PC-3 (cell line): Measurements from ENCODE around the gene RAB6D. TPM values are rescaled to one million over a fixed set of nuclear protein-coding genes. Genes with fewer than 3 reads are reported as not detected.
"Not testable (repeated sequence)": the region's sequence is repeated elsewhere in the genome, so short reads cannot be mapped to it uniquely, and the experiment has no call there.

Experiments
- ATAC-seq: fragments of 200-7000 bp; cut with Tn5 transposase; 2 replicates; pipeline ENCODE4 v1.9.1; 2020; ENCODE audit warnings: mild to moderate bottlenecking, moderate library complexity
- BruUV-seq: library from RNA; stranded (reverse); fragments of 400-500 nt; replicated peaks from 2 replicates; lab custom pipeline; 2021; lab: Mats Ljungman, UMichigan
- CTCF ChIA-PET: fragments of 300-600 bp; sonication (Branson Sonifier 250); formaldehyde crosslinking; loops from one replicate; lab custom pipeline; 2022; ENCODE audit warnings: antibody characterized with exemption; lab: Charles Lee
- POLR2A ChIA-PET: fragments of 300-600 bp; sonication (Branson Sonifier 250); formaldehyde crosslinking; loops from one replicate; lab custom pipeline; 2022; ENCODE audit warnings: antibody characterized with exemption; ENCODE audit not compliant: unreplicated experiment; lab: Charles Lee
- DNase-seq: peaks from one replicate; pipeline ENCODE4 v3.0.0-alpha.2; 2015
- H2AFZ ChIP-seq: fragments of 300-600 bp; sonication (generic); 2 replicates; pipeline ENCODE4 v1.6.0; 2016; ENCODE audit warnings: antibody characterized with exemption, low read length
- H3F3A ChIP-seq: fragments of 300-600 bp; sonication (generic); one replicate; pipeline ENCODE4 v1.6.0; 2017; ENCODE audit warnings: antibody characterized with exemption, low read length, control low read depth, mild to moderate bottlenecking; ENCODE audit not compliant: unreplicated experiment
- H3K27ac ChIP-seq: fragments of 300-600 bp; sonication (generic); 2 replicates; pipeline ENCODE4 v1.5.1; 2016; ENCODE audit warnings: mild to moderate bottlenecking, low read length
- H3K27me3 ChIP-seq: fragments of 300-600 bp; sonication (generic); 2 replicates; pipeline ENCODE4 v1.6.1; 2016; ENCODE audit warnings: low read length, mixed read lengths
- H3K36me3 ChIP-seq: fragments of 300-600 bp; sonication (generic); 2 replicates; pipeline ENCODE4 v1.6.1; 2016; ENCODE audit warnings: low read depth, mixed run types, low read length, mixed read lengths
- H3K4me1 ChIP-seq: fragments of 300-600 bp; sonication (generic); 2 replicates; pipeline ENCODE4 v1.5.1; 2016; ENCODE audit warnings: low read length; ENCODE audit not compliant: insufficient read depth
- H3K4me2 ChIP-seq: fragments of 300-600 bp; sonication (generic); 2 replicates; pipeline ENCODE4 v1.6.0; 2016; ENCODE audit warnings: low read length
- H3K4me3 ChIP-seq: fragments of 300-600 bp; sonication (generic); 2 replicates; pipeline ENCODE4 v1.5.1; 2016; ENCODE audit warnings: mild to moderate bottlenecking, low read length, mixed read lengths
- H3K79me2 ChIP-seq: fragments of 300-600 bp; sonication (generic); 2 replicates; pipeline ENCODE4 v1.6.1; 2017; ENCODE audit warnings: low read length, mixed read lengths
- H3K9ac ChIP-seq: fragments of 300-600 bp; sonication (generic); 2 replicates; pipeline ENCODE4 v1.6.0; 2016; ENCODE audit warnings: mild to moderate bottlenecking, low read length
- H3K9me2 ChIP-seq: fragments of 300-600 bp; sonication (generic); replicated peaks from 2 replicates; pipeline ENCODE4 v1.6.1; 2016; ENCODE audit warnings: mixed run types, low read length, mixed read lengths
- H3K9me3 ChIP-seq: fragments of 300-600 bp; sonication (generic); 2 replicates; pipeline ENCODE4 v1.6.1; 2016; ENCODE audit warnings: low read length, mixed read lengths
- H4K20me1 ChIP-seq: fragments of 300-600 bp; sonication (generic); 2 replicates; pipeline ENCODE4 v1.6.1; 2016; ENCODE audit warnings: low read length, mixed read lengths
- EZH2 ChIP-seq: fragments of 300-600 bp; sonication (generic); IDR thresholded peaks from one replicate; pipeline ENCODE4 v1.6.1; 2017; ENCODE audit warnings: antibody characterized with exemption, mild to moderate bottlenecking, low read length; ENCODE audit not compliant: unreplicated experiment
- EZH2phosphoT487 ChIP-seq: fragments of 300-600 bp; sonication (generic); IDR thresholded peaks from 2 replicates; pipeline ENCODE4 v1.6.1; 2018; ENCODE audit warnings: mild to moderate bottlenecking, antibody characterized with exemption, low read length, borderline replicate concordance
- intact Hi-C: fragments of 100-400 bp; cut with micrococcal nuclease; formaldehyde crosslinking; loops from 2 replicates; pipeline ENCODE4 v1.9.0; 2023
- total RNA-seq: library from RNA; depleted of rRNA; stranded (reverse); fragments of >200 nt; gene quantifications from 2 replicates; pipeline ENCODE4 v1.2.3, GENCODE V29; 2014
- TF ChIP-seq, protein P1 (sequence below): fragments of 300-600 bp; sonication (generic); conservative IDR thresholded peaks from 2 replicates; pipeline ENCODE4 v1.5.1; 2017; ENCODE audit warnings: antibody characterized with exemption, low read depth, mild to moderate bottlenecking, low read length

Gene RAB6D
- total RNA-seq, 1 experiment from 2014 or later = not detected

DNA sequence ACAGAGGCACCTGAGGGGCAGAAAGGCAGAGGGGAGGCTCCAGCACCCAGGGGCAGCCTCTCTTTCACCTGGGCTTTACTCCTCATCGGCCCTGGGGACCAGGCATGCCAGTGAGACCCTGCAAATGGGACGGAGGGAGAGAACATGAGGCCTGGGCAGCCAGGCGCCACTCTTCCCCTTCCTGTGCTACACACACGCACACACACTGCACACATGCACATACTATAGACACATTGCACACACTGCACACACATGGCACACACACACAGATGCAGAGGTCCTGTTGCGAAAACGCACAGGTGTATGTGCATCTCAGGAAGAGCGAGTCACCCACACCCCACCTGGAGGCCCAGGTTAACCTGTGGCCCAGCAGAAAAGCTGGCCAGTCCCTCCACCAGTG lies 3.4 kb upstream of the RAB6D start:
- no peaks in the 10 kb centered on the region for H3K79me2 ChIP-seq
- no peak overlapping the region for H3K4me2 ChIP-seq
- no peaks in the 10 kb centered on the region for H3K36me3 ChIP-seq
- POLR2A ChIA-PET = no interaction called here
- H3K9ac ChIP-seq = no peak overlapping the region
- no peaks in the 10 kb centered on the region for H3K9me2 ChIP-seq
- CTCF ChIA-PET = no interaction called here
- BruUV-seq = no TSS peak
- DNase-seq (no peak), ATAC-seq (no peak)
- no peak overlapping the region for H2AFZ ChIP-seq
- H3K27me3 ChIP-seq = peaks cover 14% of the 10 kb centered on the region
- no peaks in the 10 kb centered on the region for H4K20me1 ChIP-seq
- intact Hi-C loops = no loop called here
- no peak overlapping the region for H3K4me3 ChIP-seq
- H3K27ac ChIP-seq = no peak overlapping the region
- H3F3A ChIP-seq = no peaks in the 10 kb centered on the region
- TF ChIP-seq EZH2 = no peak
- H3K9me3 ChIP-seq = no peaks in the 10 kb centered on the region
- H3K4me1 ChIP-seq = no peaks in the 10 kb centered on the region

DNA sequence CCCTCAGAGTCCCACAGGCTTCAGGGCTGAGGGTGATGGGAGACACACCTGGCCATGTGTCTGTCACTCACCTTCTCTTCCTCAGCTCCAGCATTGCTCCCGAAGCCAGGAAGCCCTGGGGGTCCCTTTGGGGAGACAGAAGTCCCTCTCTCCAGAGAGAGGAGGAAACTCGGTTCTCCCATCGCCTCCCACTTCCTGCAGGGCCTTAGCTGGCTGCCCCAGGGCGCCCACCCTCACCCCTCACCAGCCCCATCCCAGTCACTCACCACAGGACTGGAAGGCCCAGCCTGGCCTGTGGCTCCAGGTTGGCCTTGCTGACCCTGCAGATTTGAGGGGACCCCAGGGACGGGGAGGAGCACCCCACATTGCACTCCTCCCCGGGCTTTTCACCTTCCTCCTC lies 2.7 kb upstream of the RAB6D start:
- no peak overlapping the region for H3K9ac ChIP-seq
- POLR2A ChIA-PET = no interaction called here
- no peaks in the 10 kb centered on the region for H4K20me1 ChIP-seq
- H3K36me3 ChIP-seq = no peaks in the 10 kb centered on the region
- H3K9me2 ChIP-seq = no peaks in the 10 kb centered on the region
- TF ChIP-seq, protein P1, sequence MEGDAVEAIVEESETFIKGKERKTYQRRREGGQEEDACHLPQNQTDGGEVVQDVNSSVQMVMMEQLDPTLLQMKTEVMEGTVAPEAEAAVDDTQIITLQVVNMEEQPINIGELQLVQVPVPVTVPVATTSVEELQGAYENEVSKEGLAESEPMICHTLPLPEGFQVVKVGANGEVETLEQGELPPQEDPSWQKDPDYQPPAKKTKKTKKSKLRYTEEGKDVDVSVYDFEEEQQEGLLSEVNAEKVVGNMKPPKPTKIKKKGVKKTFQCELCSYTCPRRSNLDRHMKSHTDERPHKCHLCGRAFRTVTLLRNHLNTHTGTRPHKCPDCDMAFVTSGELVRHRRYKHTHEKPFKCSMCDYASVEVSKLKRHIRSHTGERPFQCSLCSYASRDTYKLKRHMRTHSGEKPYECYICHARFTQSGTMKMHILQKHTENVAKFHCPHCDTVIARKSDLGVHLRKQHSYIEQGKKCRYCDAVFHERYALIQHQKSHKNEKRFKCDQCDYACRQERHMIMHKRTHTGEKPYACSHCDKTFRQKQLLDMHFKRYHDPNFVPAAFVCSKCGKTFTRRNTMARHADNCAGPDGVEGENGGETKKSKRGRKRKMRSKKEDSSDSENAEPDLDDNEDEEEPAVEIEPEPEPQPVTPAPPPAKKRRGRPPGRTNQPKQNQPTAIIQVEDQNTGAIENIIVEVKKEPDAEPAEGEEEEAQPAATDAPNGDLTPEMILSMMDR = no peak
- TF ChIP-seq EZH2 = no peak
- TF ChIP-seq EZH2phosphoT487 = no peak
- H3K9me3 ChIP-seq = no peaks in the 10 kb centered on the region
- CTCF ChIA-PET = no interaction called here
- no peaks in the 10 kb centered on the region for H3K79me2 ChIP-seq
- H3K4me2 ChIP-seq = no peak overlapping the region
- no peaks in the 10 kb centered on the region for H3K4me1 ChIP-seq
- DNase-seq = no peak
- intact Hi-C loops = no loop called here
- no peaks in the 10 kb centered on the region for H3F3A ChIP-seq
- ATAC-seq = no peak
- H3K27me3 ChIP-seq = peaks cover 19% of the 10 kb centered on the region
- H3K27ac ChIP-seq = no peak overlapping the region
- H3K4me3 ChIP-seq = no peak overlapping the region
- BruUV-seq = no TSS peak
- no peak overlapping the region for H2AFZ ChIP-seq

DNA sequence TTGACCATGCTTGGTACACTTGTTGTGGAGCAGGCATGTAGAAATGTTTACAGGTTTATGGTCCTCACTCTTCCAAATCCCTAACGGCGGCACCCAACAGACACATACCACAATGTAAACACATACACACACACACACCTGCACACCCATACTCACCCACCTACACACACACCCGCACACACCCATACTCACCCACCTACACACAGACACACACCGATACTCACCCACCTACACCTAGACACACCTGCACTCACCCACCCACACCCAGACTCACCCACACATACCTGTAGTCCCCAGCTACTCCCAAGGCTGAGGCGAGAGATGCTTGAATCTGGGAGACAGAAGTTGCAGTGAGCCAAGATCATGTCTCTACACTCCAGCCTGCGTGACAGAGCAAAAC lies 1.5 kb upstream of the RAB6D start:
- H2AFZ ChIP-seq = no peak overlapping the region
- intact Hi-C loops = no loop called here
- H4K20me1 ChIP-seq = no peaks in the 10 kb centered on the region
- no peak for DNase-seq
- ATAC-seq = no peak
- H3F3A ChIP-seq = no peaks in the 10 kb centered on the region
- peaks cover 22% of the 10 kb centered on the region for H3K27me3 ChIP-seq
- no peaks in the 10 kb centered on the region for H3K36me3 ChIP-seq
- H3K79me2 ChIP-seq = no peaks in the 10 kb centered on the region
- ChIA-PET POLR2A (no interaction called here), CTCF (no interaction called here)
- H3K4me2 ChIP-seq = no peak overlapping the region
- no peak overlapping the region for H3K4me3 ChIP-seq
- H3K4me1 ChIP-seq = no peaks in the 10 kb centered on the region
- H3K27ac ChIP-seq = no peak overlapping the region
- H3K9me2 ChIP-seq = no peaks in the 10 kb centered on the region
- no TSS peak for BruUV-seq
- H3K9ac ChIP-seq = no peak overlapping the region
- H3K9me3 ChIP-seq = no peaks in the 10 kb centered on the region
- TF ChIP-seq EZH2phosphoT487 = no peak
- no peak for TF ChIP-seq EZH2
- TF ChIP-seq, protein P1 = no peak

DNA sequence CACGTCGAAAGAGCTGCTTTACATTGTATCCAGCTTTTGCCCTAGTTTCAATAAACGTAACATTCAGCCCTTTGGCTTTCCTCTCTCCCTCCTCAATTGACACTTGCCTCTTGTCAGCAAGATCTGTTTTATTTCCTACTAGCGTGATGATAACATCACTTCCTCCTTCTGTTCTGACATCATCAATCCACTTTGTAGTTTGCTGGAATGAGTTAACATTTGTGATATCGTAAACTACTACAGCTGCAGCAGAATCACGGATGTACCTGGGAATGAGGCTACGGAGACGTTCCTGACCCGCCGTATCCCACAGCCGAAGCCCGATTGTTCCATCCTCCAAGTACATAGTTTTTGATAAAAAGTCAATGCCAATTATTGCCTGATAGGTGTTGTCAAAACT lies 755 bp downstream of the RAB6D start:
- H3K27me3 ChIP-seq = peaks cover 22% of the 10 kb centered on the region
- H3K9ac ChIP-seq, intact Hi-C loops, DNase-seq, H3K4me1 ChIP-seq, POLR2A ChIA-PET, H3K9me2 ChIP-seq, BruUV-seq, H3F3A ChIP-seq, H3K27ac ChIP-seq, CTCF ChIA-PET, ATAC-seq, H4K20me1 ChIP-seq, H3K36me3 ChIP-seq, H3K4me3 ChIP-seq, H3K9me3 ChIP-seq, H3K4me2 ChIP-seq, H3K79me2 ChIP-seq, H2AFZ ChIP-seq: not testable (repeated sequence)

DNA sequence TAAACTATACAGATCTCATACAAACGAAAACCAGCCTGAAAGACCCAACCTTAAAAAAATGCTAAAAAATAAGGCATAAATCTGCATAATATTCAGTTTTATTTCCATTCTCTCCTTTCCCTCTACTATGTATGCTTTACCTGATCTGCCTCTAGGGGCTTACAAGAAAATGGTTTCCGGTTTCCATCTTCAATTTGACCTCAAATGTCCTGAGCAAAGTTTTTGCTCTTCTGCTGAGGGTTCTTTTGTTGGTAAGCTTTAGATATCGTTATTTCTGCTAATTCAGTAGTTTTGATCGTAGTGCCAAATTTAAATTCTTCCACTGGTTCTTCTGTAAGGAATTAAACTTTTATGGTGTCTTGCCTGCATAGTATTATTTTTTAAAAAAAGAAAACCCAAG lies 2.2 kb downstream of the RAB6D start:
- H3F3A ChIP-seq, BruUV-seq, H3K9ac ChIP-seq, H3K27ac ChIP-seq, H3K4me1 ChIP-seq, intact Hi-C loops, H3K9me2 ChIP-seq, H3K36me3 ChIP-seq, DNase-seq, H4K20me1 ChIP-seq, H3K4me2 ChIP-seq, ATAC-seq, H2AFZ ChIP-seq, H3K79me2 ChIP-seq, H3K9me3 ChIP-seq, CTCF ChIA-PET, POLR2A ChIA-PET, H3K4me3 ChIP-seq: not testable (repeated sequence)
- peaks cover 27% of the 10 kb centered on the region for H3K27me3 ChIP-seq
